LoVo (cell line): ENCODE measurements around the gene TIMM17A.
"Not testable (repeated sequence)": the region's sequence is repeated elsewhere in the genome, so short reads cannot be mapped to it uniquely, and the experiment has no call there.

Experiments used
- DNase-seq: peaks from one replicate; pipeline ENCODE4 v3.0.0-alpha.2; 2016; ENCODE audit warnings: low spot score

TIMM17A gene

GRCh38 chr1:202016022-202016810 is 60.9 kb downstream of the TIMM17A start:
- DNase-seq: no peak

DNA sequence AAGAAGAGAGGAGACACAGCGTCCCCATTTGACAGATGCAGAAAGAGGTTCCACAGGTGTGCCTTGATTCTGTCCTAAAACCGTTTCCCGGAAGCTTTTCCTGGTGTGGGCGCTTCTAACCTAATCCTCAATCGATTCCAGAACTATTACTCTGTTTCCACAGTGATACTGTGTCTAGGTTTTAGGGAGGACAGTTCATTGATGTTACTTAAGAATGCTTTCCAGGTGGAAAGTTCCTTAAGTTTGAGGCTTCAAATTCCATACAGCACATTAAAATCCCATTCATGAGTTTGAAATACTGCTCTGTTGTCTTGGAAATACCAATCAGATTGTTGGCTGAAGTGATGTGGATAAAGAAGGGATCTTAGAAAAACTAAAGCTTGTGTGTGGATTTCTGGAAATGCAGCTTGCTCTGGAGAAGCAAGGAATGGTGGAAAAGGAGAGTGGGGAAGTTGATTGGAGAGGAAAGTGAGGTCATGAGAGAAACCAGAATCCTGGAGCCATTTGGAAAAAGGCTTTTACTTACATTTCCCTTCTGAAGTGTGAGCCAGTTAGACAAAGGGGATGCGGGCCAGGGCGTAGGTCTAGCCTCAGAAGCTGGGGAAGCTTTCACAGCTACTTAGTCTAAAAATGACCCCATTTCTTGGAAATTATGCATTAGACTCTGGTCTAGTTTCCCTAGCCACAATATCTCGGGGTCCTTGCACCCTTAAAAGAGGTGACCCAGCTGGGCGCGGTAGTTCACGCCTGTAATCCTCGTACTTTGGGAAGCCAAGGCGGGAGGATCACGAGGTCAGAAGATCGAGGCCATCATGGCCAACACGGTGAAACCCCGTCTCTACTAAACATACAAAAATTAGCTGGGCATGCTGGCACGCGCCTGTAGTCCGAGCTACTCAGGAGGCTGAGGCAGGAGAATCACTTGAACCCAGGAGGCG is 61.8 kb downstream of the TIMM17A start:
- DNase-seq: peak; percentile 48

- DNase-seq: peak; percentile 81
Measured at GRCh38 chr1:202017749-202018467, 62.6 kb downstream of the TIMM17A start.

GRCh38 chr1:202018468-202019234 is 63.3 kb downstream of the TIMM17A start:
- DNase-seq: peak; percentile 88

DNA sequence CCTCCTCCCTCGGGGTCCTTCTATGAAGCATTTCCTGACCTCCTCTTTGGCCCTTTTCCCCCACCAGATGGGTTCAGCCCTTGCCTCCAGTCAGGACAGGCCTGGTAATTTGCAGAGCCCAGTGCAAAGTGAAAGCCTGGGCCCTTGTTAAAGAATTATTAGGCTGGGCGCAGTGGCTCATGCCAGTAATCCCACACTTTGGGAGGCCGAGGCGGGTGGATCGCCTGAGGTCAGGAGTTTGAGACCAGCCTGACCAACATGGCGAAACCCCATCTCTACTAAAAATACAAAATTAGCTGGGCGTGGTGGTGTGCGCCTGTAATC is 63.9 kb downstream of the TIMM17A start:
- DNase-seq: not testable (repeated sequence)
